ENCODE measurements around the gene EME1. TPM values are rescaled to one million over a fixed set of nuclear protein-coding genes. Genes with fewer than 3 reads are reported as not detected.

Gene EME1
- total and polyA plus RNA-seq, 10 of the 15 experiments (the other 5 are each of a cell fraction or from before 2014, with no cell fraction given), result 13.8 to 40.5 (median 22.0) TPM

DNA sequence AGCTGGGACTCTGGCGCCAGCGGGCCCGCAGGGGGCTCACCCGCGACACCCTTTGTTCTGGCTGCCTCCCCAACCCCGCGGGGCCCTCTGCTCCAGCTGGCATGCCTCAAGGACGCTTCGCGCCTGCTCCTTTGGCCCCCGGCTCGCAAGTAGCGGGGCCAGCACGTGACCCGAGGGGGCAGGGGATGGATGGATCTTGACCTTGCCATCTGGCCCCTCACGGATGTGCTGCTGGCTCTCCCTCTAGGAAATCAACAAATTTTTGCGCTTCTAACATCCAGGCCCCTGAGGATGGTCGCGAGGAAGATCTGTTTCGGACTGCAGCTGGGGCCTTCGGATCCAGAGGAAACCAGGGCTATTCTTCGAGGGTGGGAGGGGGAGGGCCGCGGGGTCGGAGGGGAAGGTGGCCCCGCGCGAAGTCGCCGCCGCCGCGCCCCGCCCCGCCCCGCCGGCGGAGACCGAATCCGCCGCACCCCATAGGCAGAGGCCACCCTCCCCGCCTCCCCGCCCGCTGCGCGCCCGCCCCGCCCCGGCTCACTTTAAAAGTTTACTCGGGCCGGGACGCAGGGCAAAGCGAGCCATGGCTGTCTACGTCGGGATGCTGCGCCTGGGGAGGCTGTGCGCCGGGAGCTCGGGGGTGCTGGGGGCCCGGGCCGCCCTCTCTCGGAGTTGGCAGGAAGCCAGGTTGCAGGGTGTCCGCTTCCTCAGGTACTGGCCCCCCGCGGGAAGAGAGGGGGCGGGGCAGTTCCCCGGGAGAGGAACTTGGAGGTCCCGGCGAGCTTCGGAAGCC, 52.8 kb downstream of the EME1 start, which contains the start of gene ACSF2 (continued):
- TF ChIP-seq, protein P1, sequence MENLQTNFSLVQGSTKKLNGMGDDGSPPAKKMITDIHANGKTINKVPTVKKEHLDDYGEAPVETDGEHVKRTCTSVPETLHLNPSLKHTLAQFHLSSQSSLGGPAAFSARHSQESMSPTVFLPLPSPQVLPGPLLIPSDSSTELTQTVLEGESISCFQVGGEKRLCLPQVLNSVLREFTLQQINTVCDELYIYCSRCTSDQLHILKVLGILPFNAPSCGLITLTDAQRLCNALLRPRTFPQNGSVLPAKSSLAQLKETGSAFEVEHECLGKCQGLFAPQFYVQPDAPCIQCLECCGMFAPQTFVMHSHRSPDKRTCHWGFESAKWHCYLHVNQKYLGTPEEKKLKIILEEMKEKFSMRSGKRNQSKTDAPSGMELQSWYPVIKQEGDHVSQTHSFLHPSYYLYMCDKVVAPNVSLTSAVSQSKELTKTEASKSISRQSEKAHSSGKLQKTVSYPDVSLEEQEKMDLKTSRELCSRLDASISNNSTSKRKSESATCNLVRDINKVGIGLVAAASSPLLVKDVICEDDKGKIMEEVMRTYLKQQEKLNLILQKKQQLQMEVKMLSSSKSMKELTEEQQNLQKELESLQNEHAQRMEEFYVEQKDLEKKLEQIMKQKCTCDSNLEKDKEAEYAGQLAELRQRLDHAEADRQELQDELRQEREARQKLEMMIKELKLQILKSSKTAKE (IDR thresholded peaks at IDR 0.05; ENCODE audit: low read depth, poor library complexity, severe bottlenecking), result no peak
- no peak for TF ChIP-seq GATAD2B (conservative IDR thresholded peaks at IDR 0.05; ENCODE audit: low read depth)
- TF ChIP-seq SPI1 (IDR thresholded peaks at IDR 0.05; ENCODE audit: borderline replicate concordance, insufficient read depth, low read depth, low read length), result no peak
- TF ChIP-seq IKZF2 (IDR thresholded peaks at IDR 0.05), result no peak
- no peak for TF ChIP-seq SIN3A (IDR thresholded peaks at IDR 0.05; ENCODE audit: low read depth, low read length)
- TF ChIP-seq RAD51 (IDR thresholded peaks at IDR 0.05), result peak; percentile 47; the same call in 1 of the 2 replicates
- no peak for TF ChIP-seq SMC3 (IDR thresholded peaks at IDR 0.05; ENCODE audit: borderline replicate concordance, low read length)
- no peak for TF ChIP-seq SMAD5 (IDR thresholded peaks at IDR 0.05; ENCODE audit: low read depth)
- TF ChIP-seq ASH2L (IDR thresholded peaks at IDR 0.05; ENCODE audit: borderline replicate concordance, low read depth), result no peak
- no peak for TF ChIP-seq CHD4 (IDR thresholded peaks at IDR 0.05)
- no peak for TF ChIP-seq CBX3 (IDR thresholded peaks at IDR 0.05; ENCODE audit: borderline replicate concordance, low read depth)
- TF ChIP-seq CREM (IDR thresholded peaks at IDR 0.05; ENCODE audit: low read depth), result no peak
- TF ChIP-seq KDM1A (IDR thresholded peaks at IDR 0.05; ENCODE audit: borderline replicate concordance), result no peak
- TF ChIP-seq, protein P2, sequence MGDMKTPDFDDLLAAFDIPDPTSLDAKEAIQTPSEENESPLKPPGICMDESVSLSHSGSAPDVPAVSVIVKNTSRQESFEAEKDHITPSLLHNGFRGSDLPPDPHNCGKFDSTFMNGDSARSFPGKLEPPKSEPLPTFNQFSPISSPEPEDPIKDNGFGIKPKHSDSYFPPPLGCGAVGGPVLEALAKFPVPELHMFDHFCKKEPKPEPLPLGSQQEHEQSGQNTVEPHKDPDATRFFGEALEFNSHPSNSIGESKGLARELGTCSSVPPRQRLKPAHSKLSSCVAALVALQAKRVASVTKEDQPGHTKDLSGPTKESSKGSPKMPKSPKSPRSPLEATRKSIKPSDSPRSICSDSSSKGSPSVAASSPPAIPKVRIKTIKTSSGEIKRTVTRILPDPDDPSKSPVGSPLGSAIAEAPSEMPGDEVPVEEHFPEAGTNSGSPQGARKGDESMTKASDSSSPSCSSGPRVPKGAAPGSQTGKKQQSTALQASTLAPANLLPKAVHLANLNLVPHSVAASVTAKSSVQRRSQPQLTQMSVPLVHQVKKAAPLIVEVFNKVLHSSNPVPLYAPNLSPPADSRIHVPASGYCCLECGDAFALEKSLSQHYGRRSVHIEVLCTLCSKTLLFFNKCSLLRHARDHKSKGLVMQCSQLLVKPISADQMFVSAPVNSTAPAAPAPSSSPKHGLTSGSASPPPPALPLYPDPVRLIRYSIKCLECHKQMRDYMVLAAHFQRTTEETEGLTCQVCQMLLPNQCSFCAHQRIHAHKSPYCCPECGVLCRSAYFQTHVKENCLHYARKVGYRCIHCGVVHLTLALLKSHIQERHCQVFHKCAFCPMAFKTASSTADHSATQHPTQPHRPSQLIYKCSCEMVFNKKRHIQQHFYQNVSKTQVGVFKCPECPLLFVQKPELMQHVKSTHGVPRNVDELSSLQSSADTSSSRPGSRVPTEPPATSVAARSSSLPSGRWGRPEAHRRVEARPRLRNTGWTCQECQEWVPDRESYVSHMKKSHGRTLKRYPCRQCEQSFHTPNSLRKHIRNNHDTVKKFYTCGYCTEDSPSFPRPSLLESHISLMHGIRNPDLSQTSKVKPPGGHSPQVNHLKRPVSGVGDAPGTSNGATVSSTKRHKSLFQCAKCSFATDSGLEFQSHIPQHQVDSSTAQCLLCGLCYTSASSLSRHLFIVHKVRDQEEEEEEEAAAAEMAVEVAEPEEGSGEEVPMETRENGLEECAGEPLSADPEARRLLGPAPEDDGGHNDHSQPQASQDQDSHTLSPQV (IDR thresholded peaks at IDR 0.05), result no peak
- TF ChIP-seq, protein P3, sequence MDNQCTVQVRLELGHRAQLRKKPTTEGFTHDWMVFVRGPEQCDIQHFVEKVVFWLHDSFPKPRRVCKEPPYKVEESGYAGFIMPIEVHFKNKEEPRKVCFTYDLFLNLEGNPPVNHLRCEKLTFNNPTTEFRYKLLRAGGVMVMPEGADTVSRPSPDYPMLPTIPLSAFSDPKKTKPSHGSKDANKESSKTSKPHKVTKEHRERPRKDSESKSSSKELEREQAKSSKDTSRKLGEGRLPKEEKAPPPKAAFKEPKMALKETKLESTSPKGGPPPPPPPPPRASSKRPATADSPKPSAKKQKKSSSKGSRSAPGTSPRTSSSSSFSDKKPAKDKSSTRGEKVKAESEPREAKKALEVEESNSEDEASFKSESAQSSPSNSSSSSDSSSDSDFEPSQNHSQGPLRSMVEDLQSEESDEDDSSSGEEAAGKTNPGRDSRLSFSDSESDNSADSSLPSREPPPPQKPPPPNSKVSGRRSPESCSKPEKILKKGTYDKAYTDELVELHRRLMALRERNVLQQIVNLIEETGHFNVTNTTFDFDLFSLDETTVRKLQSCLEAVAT (IDR thresholded peaks at IDR 0.05), result no peak
- TF ChIP-seq, protein P4, sequence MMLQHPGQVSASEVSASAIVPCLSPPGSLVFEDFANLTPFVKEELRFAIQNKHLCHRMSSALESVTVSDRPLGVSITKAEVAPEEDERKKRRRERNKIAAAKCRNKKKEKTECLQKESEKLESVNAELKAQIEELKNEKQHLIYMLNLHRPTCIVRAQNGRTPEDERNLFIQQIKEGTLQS (IDR thresholded peaks at IDR 0.05; ENCODE audit: borderline replicate concordance, extremely low read depth, low read depth, low read length), result peak; percentile 37; the same call in 1 of the 2 replicates
- TF ChIP-seq, protein P5, sequence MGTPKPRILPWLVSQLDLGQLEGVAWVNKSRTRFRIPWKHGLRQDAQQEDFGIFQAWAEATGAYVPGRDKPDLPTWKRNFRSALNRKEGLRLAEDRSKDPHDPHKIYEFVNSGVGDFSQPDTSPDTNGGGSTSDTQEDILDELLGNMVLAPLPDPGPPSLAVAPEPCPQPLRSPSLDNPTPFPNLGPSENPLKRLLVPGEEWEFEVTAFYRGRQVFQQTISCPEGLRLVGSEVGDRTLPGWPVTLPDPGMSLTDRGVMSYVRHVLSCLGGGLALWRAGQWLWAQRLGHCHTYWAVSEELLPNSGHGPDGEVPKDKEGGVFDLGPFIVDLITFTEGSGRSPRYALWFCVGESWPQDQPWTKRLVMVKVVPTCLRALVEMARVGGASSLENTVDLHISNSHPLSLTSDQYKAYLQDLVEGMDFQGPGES (IDR thresholded peaks at IDR 0.05), result no peak
- 0 out of 2 replicates have a peak, but pooled peaks have one; percentile 22 for TF ChIP-seq TCF3 (IDR thresholded peaks at IDR 0.05; ENCODE audit: borderline replicate concordance, insufficient read depth, low read depth, low read length)
- no peak for TF ChIP-seq MTA3 (IDR thresholded peaks at IDR 0.05; ENCODE audit: borderline replicate concordance, low read length)
- no peak; the same call in 1 of the 2 replicates for TF ChIP-seq TAF1 (IDR thresholded peaks at IDR 0.05; ENCODE audit: borderline replicate concordance, low read depth, low read length)
- TF ChIP-seq BACH1 (IDR thresholded peaks at IDR 0.05; ENCODE audit: borderline replicate concordance), result no peak

Measured in GM12878 (cell line).